Neural progenitor cell (in vitro differentiated cells): ENCODE results near the gene CCDC14.

Source experiments
- EZH2 ChIP-seq: fragments of 200-600 bp; sonication (generic); IDR thresholded peaks from 2 replicates; pipeline ENCODE4 v1.6.1; 2017; ENCODE audit warnings: antibody characterized with exemption, mild to moderate bottlenecking, moderate library complexity
- EZH2phosphoT487 ChIP-seq: fragments of 200-600 bp; sonication (generic); IDR thresholded peaks from 2 replicates; pipeline ENCODE4 v1.6.1; 2017; ENCODE audit warnings: antibody characterized with exemption
- TF ChIP-seq, protein P1 (sequence below): fragments of 200-600 bp; sonication (generic); IDR thresholded peaks from 2 replicates; pipeline ENCODE4 v1.5.1; 2017; ENCODE audit warnings: antibody characterized with exemption, mild to moderate bottlenecking

DNA sequence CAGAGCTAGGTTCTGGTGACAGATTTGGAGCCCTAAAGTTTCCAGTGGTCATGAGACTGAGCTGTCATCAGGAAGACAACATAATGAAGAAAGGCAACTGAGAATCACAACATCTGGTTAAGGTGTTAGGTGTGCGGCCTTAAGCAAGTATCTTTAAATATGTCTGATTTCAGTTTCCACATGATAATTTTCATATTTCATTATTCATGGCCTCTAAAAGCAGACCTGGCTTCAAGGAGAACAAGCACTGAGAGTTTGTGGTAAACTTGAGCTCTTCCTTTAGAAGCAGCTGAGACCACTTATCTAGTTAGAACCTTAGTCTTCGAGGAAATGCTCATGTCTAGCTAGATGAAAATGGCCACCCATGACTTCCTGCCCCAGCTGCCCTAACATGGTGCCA, 51.2 kb downstream of the CCDC14 start:
- TF ChIP-seq EZH2phosphoT487 (no peak), EZH2 (no peak)
- TF ChIP-seq, protein P1, sequence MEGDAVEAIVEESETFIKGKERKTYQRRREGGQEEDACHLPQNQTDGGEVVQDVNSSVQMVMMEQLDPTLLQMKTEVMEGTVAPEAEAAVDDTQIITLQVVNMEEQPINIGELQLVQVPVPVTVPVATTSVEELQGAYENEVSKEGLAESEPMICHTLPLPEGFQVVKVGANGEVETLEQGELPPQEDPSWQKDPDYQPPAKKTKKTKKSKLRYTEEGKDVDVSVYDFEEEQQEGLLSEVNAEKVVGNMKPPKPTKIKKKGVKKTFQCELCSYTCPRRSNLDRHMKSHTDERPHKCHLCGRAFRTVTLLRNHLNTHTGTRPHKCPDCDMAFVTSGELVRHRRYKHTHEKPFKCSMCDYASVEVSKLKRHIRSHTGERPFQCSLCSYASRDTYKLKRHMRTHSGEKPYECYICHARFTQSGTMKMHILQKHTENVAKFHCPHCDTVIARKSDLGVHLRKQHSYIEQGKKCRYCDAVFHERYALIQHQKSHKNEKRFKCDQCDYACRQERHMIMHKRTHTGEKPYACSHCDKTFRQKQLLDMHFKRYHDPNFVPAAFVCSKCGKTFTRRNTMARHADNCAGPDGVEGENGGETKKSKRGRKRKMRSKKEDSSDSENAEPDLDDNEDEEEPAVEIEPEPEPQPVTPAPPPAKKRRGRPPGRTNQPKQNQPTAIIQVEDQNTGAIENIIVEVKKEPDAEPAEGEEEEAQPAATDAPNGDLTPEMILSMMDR, result no peak
